NCI-H2196 (cell line): ENCODE results near the gene IRF3.
"Not testable (repeated sequence)": the region's sequence is repeated elsewhere in the genome, so short reads cannot be mapped to it uniquely, and the experiment has no call there.

ENCODE experiments used
- DNase-seq: peaks from one replicate; lab custom pipeline; 2025; ENCODE audit not compliant: unreplicated experiment; lab: John Stamatoyannopoulos, UW

IRF3 gene

GRCh38 chr19:49651029-49651819 lies 14.4 kb downstream of the IRF3 start:
- DNase-seq = no peak

DNA sequence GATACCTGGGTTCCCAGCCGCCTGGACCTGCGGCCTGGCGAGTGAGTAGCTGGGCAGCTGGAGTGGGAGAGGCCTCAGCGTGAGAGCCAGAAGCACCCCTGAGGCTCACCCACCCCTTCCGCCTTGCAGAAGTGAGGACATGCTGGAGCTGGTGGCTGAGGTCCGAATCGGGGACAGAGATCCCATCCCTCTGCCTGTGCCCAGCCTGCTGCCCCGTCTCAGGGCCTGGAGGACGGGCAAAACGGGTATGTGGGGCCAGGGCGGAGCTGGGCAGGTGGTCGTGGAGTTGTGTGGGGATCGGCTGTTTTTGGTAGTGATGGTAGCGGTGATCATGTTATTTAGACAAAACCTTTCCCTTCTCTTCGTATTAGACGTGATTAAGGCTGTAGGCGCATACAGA lies 19.1 kb downstream of the IRF3 start:
- no peak for DNase-seq

GRCh38 chr19:49645995-49646394 lies 19.7 kb downstream of the IRF3 start:
- DNase-seq = no peak

GRCh38 chr19:49645592-49645991 lies 20.1 kb downstream of the IRF3 start:
- no peak for DNase-seq

GRCh38 chr19:49643466-49643865 lies 22.2 kb downstream of the IRF3 start:
- DNase-seq = no peak

DNA sequence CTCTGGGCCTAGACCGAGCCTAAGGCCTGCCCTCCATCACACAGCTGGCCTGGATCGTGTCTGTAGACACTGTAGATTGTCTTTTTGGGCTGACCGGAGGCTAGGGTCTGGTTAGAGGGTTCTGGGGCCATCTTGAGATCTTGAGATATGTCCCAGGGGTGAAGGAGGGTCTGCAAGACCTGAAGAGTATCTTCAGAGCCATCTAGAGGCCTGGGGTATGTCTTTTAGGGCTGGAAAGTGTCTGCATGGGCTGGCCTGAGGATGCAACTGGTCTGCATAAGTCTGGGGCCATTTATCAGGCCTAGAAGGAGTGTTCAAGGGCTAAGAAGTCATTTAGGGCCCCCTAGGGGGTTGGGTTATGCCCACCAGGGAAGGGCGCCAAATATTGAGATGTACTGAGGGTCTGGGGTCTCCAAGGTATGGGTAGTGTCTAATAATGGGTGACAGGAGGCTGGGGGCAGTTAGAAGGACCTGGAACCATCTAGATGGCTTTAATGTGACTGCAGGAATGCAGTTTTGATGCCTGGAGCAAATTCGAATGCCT lies 23.1 kb downstream of the IRF3 start:
- no peak for DNase-seq

GRCh38 chr19:49641688-49642491 lies 23.8 kb downstream of the IRF3 start, which contains the start of gene SCAF1:
Gene SCAF1, plus strand, starts transcription at chr19:49642209. Its CDS starts 2,818 bp downstream, at chr19:49645027.
- DNase-seq = peak; percentile 100

GRCh38 chr19:49640113-49640898 lies 25.4 kb downstream of the IRF3 start, which contains the start of gene RRAS:
Gene RRAS, minus strand, starts transcription at chr19:49640143. Its CDS starts 45 bp downstream, at chr19:49640098.
- peak; percentile 100 for DNase-seq

GRCh38 chr19:49639401-49640112 lies 26.1 kb downstream of the IRF3 start:
- DNase-seq = no peak

GRCh38 chr19:49637821-49638738 lies 27.6 kb downstream of the IRF3 start:
- DNase-seq = peak; percentile 34

GRCh38 chr19:49636233-49636932 lies 29.3 kb downstream of the IRF3 start:
- DNase-seq = no peak

GRCh38 chr19:49635530-49636232 lies 30.0 kb downstream of the IRF3 start:
- DNase-seq = no peak

- DNase-seq = not testable (repeated sequence)
Measured at GRCh38 chr19:49633273-49633672, 32.4 kb downstream of the IRF3 start.

- no peak for DNase-seq
Measured at GRCh38 chr19:49632576-49632975, 33.1 kb downstream of the IRF3 start.

DNA sequence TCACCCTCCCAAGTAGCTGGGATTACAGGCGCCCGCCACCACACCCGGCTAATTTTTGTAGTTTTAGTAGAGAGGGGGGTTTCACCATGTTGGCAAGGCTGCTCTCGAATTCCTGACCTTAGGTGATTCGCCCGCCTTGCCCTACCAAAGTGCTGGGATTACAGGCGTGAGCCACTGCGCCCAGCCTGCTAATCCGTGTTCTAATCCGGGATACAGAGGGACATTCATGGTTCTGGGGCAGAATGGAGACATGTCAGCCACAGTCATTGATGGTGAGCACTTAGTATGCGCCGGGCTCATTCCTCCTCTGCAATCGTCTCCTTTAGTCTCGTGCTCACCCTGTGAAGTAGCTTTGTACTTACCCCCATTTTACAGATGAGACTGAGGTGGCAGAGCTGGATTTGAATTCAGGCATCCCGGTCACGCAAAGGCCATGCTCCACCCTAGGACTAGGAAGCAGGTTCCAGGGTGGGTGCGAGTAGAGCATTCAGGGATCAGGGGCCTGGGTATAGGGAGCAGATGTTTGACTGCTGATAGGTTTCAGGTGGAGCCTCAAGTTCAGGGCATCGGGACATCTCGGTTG lies 34.0 kb downstream of the IRF3 start:
- no peak for DNase-seq

- no peak for DNase-seq
Measured at GRCh38 chr19:49631014-49631588, 34.6 kb downstream of the IRF3 start.

DNA sequence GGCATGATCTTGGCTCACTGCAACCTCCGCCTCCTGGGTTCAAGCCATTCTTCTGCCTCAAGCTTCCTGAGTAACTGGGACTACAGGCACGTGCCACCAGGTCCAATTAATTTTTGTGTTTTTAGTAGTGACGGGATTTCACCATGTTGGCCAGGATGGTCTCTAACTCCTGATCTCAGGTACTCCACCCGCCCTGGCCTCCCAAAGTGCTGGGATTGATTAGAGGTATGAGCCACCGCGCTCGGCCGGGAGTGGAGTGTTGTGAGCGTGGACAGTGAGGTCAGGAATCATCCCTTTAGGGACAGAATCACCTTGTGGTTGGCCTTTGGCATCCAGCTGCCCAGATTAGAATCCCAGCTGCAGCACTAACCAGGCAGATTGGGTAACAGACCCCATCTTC lies 36.0 kb downstream of the IRF3 start:
- no peak for DNase-seq
